ENCODE data around the gene IRS2. TPM values are rescaled to one million over a fixed set of nuclear protein-coding genes. Genes with fewer than 3 reads are reported as not detected.
A peak's percentile ranks its signal among the peaks of the same experiment; 100 is the strongest.

Gene IRS2
- total and polyA plus RNA-seq, 4 donors: 4.0 to 9.1 (median 6.7) TPM

DNA sequence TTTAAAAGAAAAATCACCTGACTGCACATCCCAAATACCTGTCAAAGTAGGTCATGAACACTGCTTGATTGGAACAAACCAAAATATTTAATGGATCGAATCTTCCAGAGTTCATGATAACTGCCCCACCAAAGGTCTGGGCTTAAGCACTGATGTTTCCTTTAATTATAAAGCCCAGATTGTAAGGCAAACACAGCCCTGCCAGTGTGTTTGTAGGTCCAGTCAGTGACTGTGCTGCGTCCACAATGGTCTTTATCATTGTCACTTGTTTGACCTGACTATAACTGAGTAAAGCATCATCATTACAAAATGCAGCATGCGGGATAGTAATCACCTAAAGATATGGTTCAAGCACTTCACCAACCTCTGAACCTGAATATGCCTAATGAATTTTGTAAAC is 63.3 kb downstream of the IRS2 start:
- Histone ChIP-seq H3K4me3 (ENCODE audit: low read depth in 1 of 3, low read length in 3 of 3) (no peak overlapping the region), H3K36me3 (ENCODE audit: control insufficient read depth in 4 of 4, insufficient read depth in 3 of 4, low read depth in 1 of 4, low read length in 3 of 4) (no peaks in the 10 kb centered on the region), H3K9ac (ENCODE audit: low read depth in 1 of 2, low read length in 2 of 2) (no peak overlapping the region), H3K4me1 (ENCODE audit: control insufficient read depth in 4 of 4, insufficient read depth in 4 of 4, low read length in 3 of 4) (peaks cover 15 to 84% (median 67%) of the 10 kb centered on the region in 4 donors), H3K9me3 (ENCODE audit: control insufficient read depth in 4 of 4, low read length in 3 of 4) (no peaks in the 10 kb centered on the region), H3K27ac (ENCODE audit: low read depth in 1 of 2, low read length in 2 of 2) (peak overlapping the region; percentile 63 to 86), H3K27me3 (ENCODE audit: control insufficient read depth in 4 of 4, insufficient read depth in 4 of 4, low read length in 3 of 4) (no peaks in the 10 kb centered on the region)
- TF ChIP-seq RXRA (IDR thresholded peaks at IDR 0.05): peak; percentile 11 to 63
- peak; percentile 45 for TF ChIP-seq TAF1 (conservative IDR thresholded peaks at IDR 0.05)
- no peak for TF ChIP-seq HNF4G (IDR thresholded peaks at IDR 0.05)
- no peak for TF ChIP-seq EGR1 (IDR thresholded peaks at IDR 0.05; ENCODE audit: low read depth in 2 of 2)
- TF ChIP-seq, protein P1, sequence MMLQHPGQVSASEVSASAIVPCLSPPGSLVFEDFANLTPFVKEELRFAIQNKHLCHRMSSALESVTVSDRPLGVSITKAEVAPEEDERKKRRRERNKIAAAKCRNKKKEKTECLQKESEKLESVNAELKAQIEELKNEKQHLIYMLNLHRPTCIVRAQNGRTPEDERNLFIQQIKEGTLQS (IDR thresholded peaks at IDR 0.05): no peak
- no peak for TF ChIP-seq FOXA1 (IDR thresholded peaks at IDR 0.05)
- TF ChIP-seq YY1 (IDR thresholded peaks at IDR 0.05): no peak
- TF ChIP-seq, protein P2, sequence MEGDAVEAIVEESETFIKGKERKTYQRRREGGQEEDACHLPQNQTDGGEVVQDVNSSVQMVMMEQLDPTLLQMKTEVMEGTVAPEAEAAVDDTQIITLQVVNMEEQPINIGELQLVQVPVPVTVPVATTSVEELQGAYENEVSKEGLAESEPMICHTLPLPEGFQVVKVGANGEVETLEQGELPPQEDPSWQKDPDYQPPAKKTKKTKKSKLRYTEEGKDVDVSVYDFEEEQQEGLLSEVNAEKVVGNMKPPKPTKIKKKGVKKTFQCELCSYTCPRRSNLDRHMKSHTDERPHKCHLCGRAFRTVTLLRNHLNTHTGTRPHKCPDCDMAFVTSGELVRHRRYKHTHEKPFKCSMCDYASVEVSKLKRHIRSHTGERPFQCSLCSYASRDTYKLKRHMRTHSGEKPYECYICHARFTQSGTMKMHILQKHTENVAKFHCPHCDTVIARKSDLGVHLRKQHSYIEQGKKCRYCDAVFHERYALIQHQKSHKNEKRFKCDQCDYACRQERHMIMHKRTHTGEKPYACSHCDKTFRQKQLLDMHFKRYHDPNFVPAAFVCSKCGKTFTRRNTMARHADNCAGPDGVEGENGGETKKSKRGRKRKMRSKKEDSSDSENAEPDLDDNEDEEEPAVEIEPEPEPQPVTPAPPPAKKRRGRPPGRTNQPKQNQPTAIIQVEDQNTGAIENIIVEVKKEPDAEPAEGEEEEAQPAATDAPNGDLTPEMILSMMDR (IDR thresholded peaks at IDR 0.05; ENCODE audit: low read depth, low read length, missing input control): no peak
- TF ChIP-seq, protein P3, sequence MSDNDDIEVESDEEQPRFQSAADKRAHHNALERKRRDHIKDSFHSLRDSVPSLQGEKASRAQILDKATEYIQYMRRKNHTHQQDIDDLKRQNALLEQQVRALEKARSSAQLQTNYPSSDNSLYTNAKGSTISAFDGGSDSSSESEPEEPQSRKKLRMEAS (IDR thresholded peaks at IDR 0.05): no peak
- peak; percentile 18 to 25 for TF ChIP-seq RAD21 (IDR thresholded peaks at IDR 0.05)
- TF ChIP-seq, protein P4, sequence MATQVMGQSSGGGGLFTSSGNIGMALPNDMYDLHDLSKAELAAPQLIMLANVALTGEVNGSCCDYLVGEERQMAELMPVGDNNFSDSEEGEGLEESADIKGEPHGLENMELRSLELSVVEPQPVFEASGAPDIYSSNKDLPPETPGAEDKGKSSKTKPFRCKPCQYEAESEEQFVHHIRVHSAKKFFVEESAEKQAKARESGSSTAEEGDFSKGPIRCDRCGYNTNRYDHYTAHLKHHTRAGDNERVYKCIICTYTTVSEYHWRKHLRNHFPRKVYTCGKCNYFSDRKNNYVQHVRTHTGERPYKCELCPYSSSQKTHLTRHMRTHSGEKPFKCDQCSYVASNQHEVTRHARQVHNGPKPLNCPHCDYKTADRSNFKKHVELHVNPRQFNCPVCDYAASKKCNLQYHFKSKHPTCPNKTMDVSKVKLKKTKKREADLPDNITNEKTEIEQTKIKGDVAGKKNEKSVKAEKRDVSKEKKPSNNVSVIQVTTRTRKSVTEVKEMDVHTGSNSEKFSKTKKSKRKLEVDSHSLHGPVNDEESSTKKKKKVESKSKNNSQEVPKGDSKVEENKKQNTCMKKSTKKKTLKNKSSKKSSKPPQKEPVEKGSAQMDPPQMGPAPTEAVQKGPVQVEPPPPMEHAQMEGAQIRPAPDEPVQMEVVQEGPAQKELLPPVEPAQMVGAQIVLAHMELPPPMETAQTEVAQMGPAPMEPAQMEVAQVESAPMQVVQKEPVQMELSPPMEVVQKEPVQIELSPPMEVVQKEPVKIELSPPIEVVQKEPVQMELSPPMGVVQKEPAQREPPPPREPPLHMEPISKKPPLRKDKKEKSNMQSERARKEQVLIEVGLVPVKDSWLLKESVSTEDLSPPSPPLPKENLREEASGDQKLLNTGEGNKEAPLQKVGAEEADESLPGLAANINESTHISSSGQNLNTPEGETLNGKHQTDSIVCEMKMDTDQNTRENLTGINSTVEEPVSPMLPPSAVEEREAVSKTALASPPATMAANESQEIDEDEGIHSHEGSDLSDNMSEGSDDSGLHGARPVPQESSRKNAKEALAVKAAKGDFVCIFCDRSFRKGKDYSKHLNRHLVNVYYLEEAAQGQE (IDR thresholded peaks at IDR 0.05): peak; percentile 59
- no peak for TF ChIP-seq GABPA (IDR thresholded peaks at IDR 0.05 in 1 of 2, conservative IDR thresholded peaks at IDR 0.05 in 1 of 2)
- TF ChIP-seq, protein P5, sequence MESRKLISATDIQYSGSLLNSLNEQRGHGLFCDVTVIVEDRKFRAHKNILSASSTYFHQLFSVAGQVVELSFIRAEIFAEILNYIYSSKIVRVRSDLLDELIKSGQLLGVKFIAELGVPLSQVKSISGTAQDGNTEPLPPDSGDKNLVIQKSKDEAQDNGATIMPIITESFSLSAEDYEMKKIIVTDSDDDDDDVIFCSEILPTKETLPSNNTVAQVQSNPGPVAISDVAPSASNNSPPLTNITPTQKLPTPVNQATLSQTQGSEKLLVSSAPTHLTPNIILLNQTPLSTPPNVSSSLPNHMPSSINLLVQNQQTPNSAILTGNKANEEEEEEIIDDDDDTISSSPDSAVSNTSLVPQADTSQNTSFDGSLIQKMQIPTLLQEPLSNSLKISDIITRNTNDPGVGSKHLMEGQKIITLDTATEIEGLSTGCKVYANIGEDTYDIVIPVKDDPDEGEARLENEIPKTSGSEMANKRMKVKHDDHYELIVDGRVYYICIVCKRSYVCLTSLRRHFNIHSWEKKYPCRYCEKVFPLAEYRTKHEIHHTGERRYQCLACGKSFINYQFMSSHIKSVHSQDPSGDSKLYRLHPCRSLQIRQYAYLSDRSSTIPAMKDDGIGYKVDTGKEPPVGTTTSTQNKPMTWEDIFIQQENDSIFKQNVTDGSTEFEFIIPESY (IDR thresholded peaks at IDR 0.05): no peak
- peak; percentile 40 for TF ChIP-seq SP1 (IDR thresholded peaks at IDR 0.05)
- peak in 1 of 2 donors; percentile 26 for TF ChIP-seq JUND (IDR thresholded peaks at IDR 0.05)
- TF ChIP-seq NR2F2 (IDR thresholded peaks at IDR 0.05): no peak
- TF ChIP-seq HNF4A (conservative IDR thresholded peaks at IDR 0.05): peak; percentile 44 to 45
- peak; percentile 31 for TF ChIP-seq FOXA2 (IDR thresholded peaks at IDR 0.05)
- DNase-seq (ENCODE audit: low spot score): no peak
- WGBS: 41% methylated on average over 3 of the region's 3 CpGs
